Activated effector memory CD4-positive, alpha-beta T cell treated with Interleukin-2 at 50 U/mL for 16 hours (primary cell): Measurements from ENCODE around the gene TMEM217.
A peak's percentile ranks its signal among the peaks of the same experiment; 100 is the strongest.
"Not testable (repeated sequence)": the region's sequence is repeated elsewhere in the genome, so short reads cannot be mapped to it uniquely, and the experiment has no call there.

Source experiments
- DNase-seq: peaks from one replicate; pipeline ENCODE4 v3.0.0-alpha.2; 2020

Gene TMEM217

DNA sequence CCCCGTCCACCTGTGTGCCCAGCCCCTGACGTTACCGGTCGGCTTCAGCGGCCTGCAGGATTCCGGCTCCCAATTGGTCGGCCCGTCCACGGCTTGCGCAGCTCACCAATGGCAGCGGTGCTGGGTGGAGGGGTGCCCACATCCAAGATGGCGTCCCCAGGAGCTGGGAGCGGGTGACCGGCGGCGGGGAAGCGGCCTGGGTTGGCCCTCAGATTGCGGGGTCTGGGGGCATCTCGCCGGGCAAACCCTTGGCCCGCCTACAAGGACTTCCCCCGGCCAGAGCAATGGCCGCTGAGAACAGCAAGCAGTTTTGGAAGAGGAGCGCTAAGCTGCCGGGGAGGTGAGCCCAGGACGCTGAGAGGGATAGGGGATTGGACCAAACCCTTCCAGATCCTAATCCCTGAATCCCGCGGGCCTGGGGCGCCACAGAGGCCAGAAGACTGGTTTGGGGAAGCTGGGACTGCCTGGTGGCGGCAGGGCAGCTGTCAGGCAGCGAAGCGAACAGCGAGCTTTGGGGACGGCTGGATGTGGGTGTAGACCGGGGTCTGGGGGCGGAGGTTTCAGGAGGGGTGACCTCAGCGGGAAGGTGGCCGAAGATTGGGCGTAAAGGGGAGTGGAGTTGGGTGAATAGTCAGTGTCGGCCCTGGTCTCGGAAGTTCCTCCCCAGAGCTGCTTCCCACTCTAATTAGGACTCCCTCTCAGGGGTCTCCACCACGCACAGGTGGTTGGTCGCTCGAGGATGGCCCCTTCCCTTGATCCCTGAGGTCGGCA, at the start of gene TMEM217, which contains the start of gene TBC1D22B:
Gene TMEM217, minus strand, starts transcription at position 511 of the 771 bp plus-strand sequence. CDS start 39,114 bp downstream, outside the sequence.
Gene TBC1D22B, plus strand, starts transcription at position 139 of the 771 bp plus-strand sequence. Its CDS starts 146 bp downstream, at position 285.
- DNase-seq, result peak; percentile 93

- DNase-seq, result not testable (repeated sequence)
These were observed 49.5 kb upstream of the TMEM217 start for GRCh38 chr6:37307484-37307883.

GRCh38 chr6:37306624-37307222, 48.8 kb upstream of the TMEM217 start:
- no peak for DNase-seq

GRCh38 chr6:37305841-37306425, 48.0 kb upstream of the TMEM217 start:
- no peak for DNase-seq

GRCh38 chr6:37304766-37305165, 46.8 kb upstream of the TMEM217 start:
- no peak for DNase-seq

DNA sequence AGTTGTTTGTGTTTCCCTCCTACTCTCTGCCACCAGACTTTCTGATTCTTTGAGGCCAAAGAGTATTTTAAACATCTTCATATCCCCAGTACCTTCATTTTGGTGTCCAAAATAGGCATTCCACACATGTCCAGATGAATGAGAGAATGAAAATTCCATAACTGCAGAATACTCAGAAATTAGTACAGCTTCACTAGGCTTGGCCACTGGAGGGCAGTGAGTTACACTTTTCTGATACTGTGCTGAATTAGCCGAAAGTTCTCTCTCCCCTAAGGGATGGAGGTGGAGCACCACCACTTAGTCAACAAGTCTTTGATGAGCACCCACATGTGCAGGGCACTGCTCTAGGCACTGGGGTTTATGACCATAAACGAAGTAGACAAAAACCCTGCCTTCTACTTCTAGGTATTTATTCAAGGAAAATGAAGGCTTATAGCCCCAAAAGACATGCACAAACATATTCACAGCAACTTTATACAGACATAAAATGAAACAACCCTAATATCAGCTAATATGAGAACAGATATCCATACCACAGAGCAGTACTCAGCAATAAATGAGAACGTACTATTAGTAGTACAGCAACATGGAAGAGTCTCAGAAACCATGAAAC, 46.1 kb upstream of the TMEM217 start:
- DNase-seq, result no peak

DNA sequence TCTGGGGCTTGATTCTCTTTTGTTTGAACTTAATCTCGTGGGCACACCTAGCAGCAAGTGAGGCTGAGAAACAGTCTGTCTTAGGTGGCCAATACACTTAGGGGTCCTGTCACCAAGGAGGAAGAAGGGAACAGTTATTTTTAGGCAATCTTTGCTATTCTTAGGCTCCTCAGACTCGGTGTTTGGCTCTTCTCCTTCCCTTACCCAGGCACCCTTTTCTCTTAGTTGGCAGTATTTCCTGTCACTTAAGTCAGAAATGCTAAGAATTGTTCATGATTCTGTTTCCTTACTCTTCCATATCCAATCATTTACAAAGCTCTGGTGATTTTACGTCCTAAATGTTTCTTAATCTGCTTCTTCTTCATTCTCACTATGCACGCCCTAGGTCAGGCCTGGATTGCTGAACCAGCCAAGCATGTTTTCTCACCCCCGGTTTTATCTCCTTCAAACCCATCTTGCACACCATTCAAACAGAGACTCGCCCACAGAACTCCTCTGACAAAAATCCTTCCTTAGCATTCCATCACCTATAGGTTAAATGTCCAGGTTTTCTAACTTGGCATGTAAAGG, 45.2 kb upstream of the TMEM217 start:
- DNase-seq, result no peak

DNA sequence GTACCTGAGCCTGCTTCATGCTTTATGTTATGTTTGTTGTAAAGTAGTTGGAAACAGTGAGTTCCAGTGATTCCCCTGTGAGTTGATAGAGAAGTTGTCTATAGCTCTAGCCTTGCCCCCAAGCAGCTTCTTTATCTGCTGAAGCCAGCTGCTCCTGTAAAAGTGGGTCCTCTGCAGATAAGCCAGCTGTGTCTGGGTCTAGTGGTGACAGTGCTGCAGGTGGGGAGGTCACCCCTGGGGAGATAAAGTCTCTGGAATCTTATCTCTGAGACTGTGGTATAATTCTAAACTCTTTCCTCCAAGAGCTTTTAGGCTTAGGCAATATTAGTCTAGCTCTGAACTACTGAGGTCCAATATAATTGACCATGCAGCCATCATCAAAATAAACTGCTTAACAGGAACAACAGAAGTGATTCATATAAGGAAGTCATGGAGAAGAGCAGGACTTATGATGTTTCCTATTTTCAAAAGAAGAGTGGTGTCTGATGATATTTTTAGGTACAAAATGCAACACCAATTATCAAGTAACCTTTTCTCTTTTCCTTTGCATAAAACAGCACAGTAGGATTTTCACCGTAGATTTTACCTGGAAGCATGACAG, 44.2 kb upstream of the TMEM217 start:
- no peak for DNase-seq

GRCh38 chr6:37299990-37300389, 42.0 kb upstream of the TMEM217 start:
- no peak for DNase-seq

DNA sequence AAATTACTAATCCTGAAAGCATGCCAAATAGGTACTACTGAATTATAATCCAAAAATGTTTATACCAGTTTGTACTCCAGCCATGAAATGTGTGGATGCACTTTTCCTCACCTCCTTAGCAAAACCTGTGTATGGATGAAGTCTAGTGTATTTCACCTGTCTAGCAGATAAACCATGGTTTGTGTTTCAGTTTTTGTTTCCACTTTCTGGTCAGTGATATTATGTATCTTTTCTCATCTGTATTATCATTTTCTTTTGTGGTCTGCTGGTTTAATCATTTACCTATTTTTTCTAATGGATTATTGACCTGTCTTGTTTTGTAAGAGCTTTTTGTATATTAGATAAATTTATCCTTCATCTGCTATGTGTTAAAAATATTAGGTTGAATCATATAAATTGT, 41.0 kb upstream of the TMEM217 start:
- no peak for DNase-seq

DNA sequence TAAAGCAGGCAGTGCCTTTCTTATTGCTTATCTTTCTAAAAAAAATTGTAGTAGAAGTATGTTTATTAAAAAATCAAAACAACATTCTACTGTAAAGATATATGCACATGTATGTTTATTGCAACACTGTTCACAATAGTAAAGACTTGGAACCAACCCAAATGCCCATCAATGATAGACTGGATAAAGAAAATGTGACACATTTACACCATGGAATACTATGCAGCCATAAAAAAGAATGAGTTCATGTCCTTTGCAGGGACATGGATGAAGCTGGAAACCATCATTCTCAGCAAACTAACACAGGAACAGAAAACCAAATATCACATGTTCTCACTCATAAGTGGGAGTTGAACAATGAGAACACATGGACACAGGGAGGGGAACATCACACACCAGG, 39.7 kb upstream of the TMEM217 start:
- not testable (repeated sequence) for DNase-seq

- no peak for DNase-seq
These were observed 35.5 kb upstream of the TMEM217 start for GRCh38 chr6:37293426-37293825.

DNA sequence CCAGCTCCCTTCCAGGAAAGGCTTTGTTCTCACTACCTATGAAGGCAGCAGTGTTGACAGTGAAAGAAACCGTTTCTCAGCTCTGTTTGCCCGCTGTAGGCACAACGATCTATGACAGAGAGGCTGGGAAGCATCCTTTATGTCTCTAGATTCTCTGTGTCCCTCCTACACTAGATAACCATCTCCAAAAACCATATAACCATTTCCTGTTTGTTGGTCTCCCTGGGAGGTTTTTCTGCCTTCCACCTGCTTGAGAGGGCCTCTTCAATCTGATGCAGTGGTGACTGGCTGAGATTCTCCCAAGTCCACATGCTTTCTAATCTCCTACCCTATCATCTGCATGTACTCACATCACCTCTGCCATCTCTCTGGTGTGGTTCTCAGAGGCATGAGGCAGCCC, 32.0 kb upstream of the TMEM217 start:
- DNase-seq, result peak; percentile 4

DNA sequence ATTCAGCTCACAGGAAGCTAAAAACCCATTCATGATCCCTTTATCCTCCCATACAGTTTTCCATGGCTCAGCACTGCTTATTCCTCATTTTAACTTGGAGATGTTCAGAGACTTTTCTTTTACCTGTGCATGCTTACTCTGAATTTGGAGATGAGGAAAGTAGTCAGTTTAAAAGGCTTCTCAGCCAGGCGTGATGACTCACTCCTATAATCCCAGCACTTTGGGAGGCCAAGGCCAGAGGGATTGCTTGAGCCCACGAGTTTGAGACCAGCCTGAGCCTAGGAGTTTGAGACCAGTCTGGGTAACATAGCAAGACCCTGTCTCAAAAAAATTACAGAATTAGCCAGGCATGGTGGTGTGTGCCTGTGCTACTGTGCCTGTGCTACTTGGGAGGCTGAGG, 30.3 kb upstream of the TMEM217 start:
- no peak for DNase-seq

GRCh38 chr6:37287519-37288157, 29.7 kb upstream of the TMEM217 start:
- no peak for DNase-seq

DNA sequence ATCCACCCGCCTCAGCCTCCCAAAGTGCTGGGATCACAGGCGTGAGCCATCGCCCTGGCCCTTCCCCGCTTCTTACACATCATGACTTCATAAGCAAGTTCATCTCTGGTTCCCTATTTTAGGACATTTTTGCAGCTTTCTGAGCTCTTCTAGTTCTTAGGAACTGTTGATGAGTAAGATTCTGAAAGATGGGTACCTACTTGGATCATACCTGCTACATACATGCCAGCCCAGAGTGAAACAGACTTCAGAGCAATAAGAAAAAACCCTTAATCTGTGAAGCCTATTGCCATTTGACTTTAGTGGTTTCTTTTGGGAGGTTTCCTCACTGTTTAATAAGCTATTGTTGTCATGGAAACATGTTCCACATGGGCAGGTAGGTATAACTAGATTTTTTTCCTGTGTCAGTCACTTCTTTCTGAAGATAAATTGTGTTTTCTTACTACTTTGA, 27.9 kb upstream of the TMEM217 start:
- no peak for DNase-seq

DNA sequence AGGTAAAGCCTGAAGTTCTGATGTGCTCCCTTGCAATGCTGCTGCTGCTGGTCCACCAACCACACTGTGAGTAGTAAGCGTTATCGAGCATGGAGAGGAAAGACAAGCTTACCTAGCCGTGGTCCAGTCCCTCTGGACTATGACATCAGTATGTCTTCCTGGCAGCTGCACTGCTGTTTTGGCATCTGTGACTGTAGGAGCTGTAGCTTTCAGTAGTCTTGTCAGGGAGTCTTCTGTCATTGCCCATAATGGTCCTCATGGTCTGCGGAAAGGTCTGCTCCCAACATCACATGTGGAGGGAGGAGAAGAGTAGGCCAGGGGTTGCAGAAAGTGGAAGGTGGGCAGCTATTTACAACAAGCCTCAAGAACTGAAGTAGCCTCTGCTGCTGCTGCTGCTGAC, 26.8 kb upstream of the TMEM217 start:
- no peak for DNase-seq

GRCh38 chr6:37283671-37284151, 25.8 kb upstream of the TMEM217 start:
- DNase-seq, result no peak

DNA sequence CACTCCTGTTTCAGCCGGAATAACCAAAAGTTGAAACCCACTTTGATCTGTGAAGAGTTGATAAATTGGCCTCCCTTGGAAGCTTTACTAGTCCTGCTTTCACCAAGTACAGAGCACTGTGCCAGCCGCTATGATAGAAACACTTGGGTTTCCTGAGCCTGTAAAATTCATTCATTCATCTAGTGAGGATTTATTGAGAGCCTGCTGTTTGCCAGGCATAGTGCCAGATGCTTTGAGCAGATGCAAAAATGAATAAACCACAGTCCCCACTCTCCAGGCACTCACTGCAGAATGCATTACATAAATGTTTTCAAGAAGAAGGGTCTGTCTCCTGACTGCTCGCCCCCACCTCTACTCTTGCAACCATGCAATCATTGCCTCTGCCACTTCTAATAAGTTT, 25.3 kb upstream of the TMEM217 start:
- no peak for DNase-seq

- no peak for DNase-seq
These were observed 24.4 kb upstream of the TMEM217 start for GRCh38 chr6:37282371-37282770.

- no peak for DNase-seq
These were observed 22.4 kb upstream of the TMEM217 start for GRCh38 chr6:37280162-37280887.
